Panc1 (cell line): ENCODE data around the gene IL6. TPM values are rescaled to one million over a fixed set of nuclear protein-coding genes. Genes with fewer than 3 reads are reported as not detected.

Experiments used
- ATAC-seq: fragments of 200-7000 bp; cut with Tn5 transposase; 2 replicates; pipeline ENCODE4 v1.9.1; 2020; ENCODE audit warnings: mild to moderate bottlenecking, moderate library complexity
- BruUV-seq: library from RNA; stranded (reverse); fragments of 400-500 nt; replicated peaks from 2 replicates; lab custom pipeline; 2021; lab: Mats Ljungman, UMichigan
- CTCF ChIA-PET: fragments of 300-600 bp; sonication (Branson Sonifier 250); formaldehyde crosslinking; loops from one replicate; lab custom pipeline; 2022; ENCODE audit warnings: antibody characterized with exemption; lab: Charles Lee
- POLR2A ChIA-PET: fragments of 300-600 bp; sonication (Branson Sonifier 250); formaldehyde crosslinking; loops from one replicate; lab custom pipeline; 2022; ENCODE audit warnings: antibody characterized with exemption; lab: Charles Lee
- DNase-seq: peaks from one replicate; pipeline ENCODE4 v3.0.0-alpha.2; 2010; ENCODE audit warnings: low read depth, low spot score
- H3K27ac ChIP-seq: 2 replicates; pipeline ENCODE4 v1.5.1; 2011; ENCODE audit warnings: mild to moderate bottlenecking, low read length, inconsistent platforms
- H3K27me3 ChIP-seq: fragments of 200-500 bp; sonication (Bioruptor generic); 2 replicates; pipeline ENCODE4 v1.6.0; 2014; ENCODE audit warnings: low read length, inconsistent platforms; ENCODE audit not compliant: control insufficient read depth, insufficient read depth
- H3K36me3 ChIP-seq: fragments of 200-500 bp; sonication (Bioruptor generic); 2 replicates; pipeline ENCODE4 v1.5.1; 2014; ENCODE audit warnings: inconsistent platforms, mild to moderate bottlenecking, low read length, moderate library complexity; ENCODE audit not compliant: control insufficient read depth, insufficient read depth
- H3K4me1 ChIP-seq: 2 replicates; pipeline ENCODE4 v1.5.1; 2011; ENCODE audit warnings: inconsistent platforms, mild to moderate bottlenecking, low read length, moderate library complexity; ENCODE audit not compliant: control insufficient read depth, insufficient read depth
- H3K4me3 ChIP-seq, 2 experiments: 2 replicates each; pipeline ENCODE4 v1.5.1; 2011 to 2012; ENCODE audit warnings: low read depth in 2 of 2, low read length in 2 of 2, mild to moderate bottlenecking in 2 of 2, inconsistent platforms in 1 of 2, moderate library complexity in 1 of 2
- H3K9me3 ChIP-seq: fragments of 200-500 bp; sonication (Bioruptor generic); 2 replicates; pipeline ENCODE4 v1.5.1; 2014; ENCODE audit warnings: low read depth, mild to moderate bottlenecking, inconsistent platforms, low read length, moderate library complexity; ENCODE audit not compliant: control insufficient read depth, insufficient read depth
- CTCF ChIP-seq: fragments of 450-650 bp; IDR thresholded peaks from 2 replicates; pipeline ENCODE4 v1.5.1; 2017; ENCODE audit warnings: mild to moderate bottlenecking
- POLR2AphosphoS5 ChIP-seq: IDR thresholded peaks from 2 replicates; pipeline ENCODE4 v1.6.1; 2012; ENCODE audit warnings: mild to moderate bottlenecking, low read depth, low read length, moderate library complexity
- REST ChIP-seq, 2 experiments: IDR thresholded peaks; 2 replicates each; pipeline ENCODE4 v1.6.1; 2011 to 2012; ENCODE audit warnings: low read depth in 2 of 2, control low read depth in 1 of 2, low read length in 1 of 2, mild to moderate bottlenecking in 1 of 2, moderate library complexity in 1 of 2; ENCODE audit not compliant: insufficient read depth in 1 of 2
- SIN3A ChIP-seq: IDR thresholded peaks from 2 replicates; pipeline ENCODE4 v1.6.1; 2012; ENCODE audit warnings: low read depth, mild to moderate bottlenecking, low read length, moderate library complexity, borderline replicate concordance; ENCODE audit not compliant: insufficient read depth
- TCF7L2 ChIP-seq: IDR thresholded peaks from 2 replicates; pipeline ENCODE4 v1.6.1; 2011; ENCODE audit warnings: mild to moderate bottlenecking, low read depth, low read length, inconsistent platforms
- in situ Hi-C: cut with HindIII; loops from 2 replicates; pipeline ENCODE4 v1.10.0; 2016; ENCODE audit warnings: low sequenced_read_pairs, low pct_unique_long_range_greater_than_20kb
- intact Hi-C: fragments of 100-400 bp; cut with micrococcal nuclease; formaldehyde crosslinking; loops from one replicate; pipeline ENCODE4 v1.10.0; 2022; ENCODE audit not compliant: unreplicated experiment
- total RNA-seq: library from RNA; stranded (reverse); gene quantifications from one replicate; pipeline ENCODE4 v1.2.1, GENCODE V29; 2021; ENCODE audit not compliant: unreplicated experiment

The IL6 gene
- total RNA-seq, 1 experiment from 2014 or later: not detected

DNA sequence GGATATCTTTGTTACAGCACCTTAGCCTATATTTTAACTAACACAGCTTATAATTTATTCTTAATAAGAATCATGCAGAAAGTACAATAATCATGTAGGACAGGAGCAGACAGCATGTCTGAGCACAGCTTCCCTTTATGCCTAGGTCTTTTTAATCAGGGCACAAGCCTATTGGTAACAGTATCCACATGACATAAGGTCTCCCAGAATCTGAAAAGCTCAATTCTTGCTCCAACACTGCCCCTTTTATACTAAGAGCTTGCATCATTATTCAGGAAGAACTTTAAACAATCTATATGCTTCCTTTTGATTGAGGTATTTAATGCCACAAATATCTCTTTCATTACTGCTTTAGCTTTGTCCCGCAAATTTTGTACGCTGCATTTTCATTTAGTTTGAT, 31.6 kb downstream of the IL6 start:
- H3K36me3 ChIP-seq: no peaks in the 10 kb centered on the region
- H3K27ac ChIP-seq: no peak overlapping the region
- peaks cover 4% of the 10 kb centered on the region; the same call in 1 of the 2 replicates for H3K9me3 ChIP-seq
- intact Hi-C loops: no loop called here
- H3K27me3 ChIP-seq: no peaks in the 10 kb centered on the region
- CTCF ChIA-PET: interaction anchor here (0.5 kb wide), 1 partner anchor 303 kb away, joined by 5 read pairs; no protein-coding TSS in a partner anchor
- no peak overlapping the region for H3K4me3 ChIP-seq
- TF ChIP-seq SIN3A: no peak
- TF ChIP-seq POLR2AphosphoS5: no peak
- no peak for TF ChIP-seq CTCF
- no peak for TF ChIP-seq REST (IDR thresholded peaks at IDR 0.05; ENCODE audit: insufficient read depth in 1 of 2, low read depth in 2 of 2, low read length in 1 of 2)
- TF ChIP-seq TCF7L2: no peak
- BruUV-seq: no TSS peak
- DNase-seq: no peak
- POLR2A ChIA-PET: no interaction called here
- in situ Hi-C loops: no loop called here
- ATAC-seq: no peak
- H3K4me1 ChIP-seq: no peaks in the 10 kb centered on the region

DNA sequence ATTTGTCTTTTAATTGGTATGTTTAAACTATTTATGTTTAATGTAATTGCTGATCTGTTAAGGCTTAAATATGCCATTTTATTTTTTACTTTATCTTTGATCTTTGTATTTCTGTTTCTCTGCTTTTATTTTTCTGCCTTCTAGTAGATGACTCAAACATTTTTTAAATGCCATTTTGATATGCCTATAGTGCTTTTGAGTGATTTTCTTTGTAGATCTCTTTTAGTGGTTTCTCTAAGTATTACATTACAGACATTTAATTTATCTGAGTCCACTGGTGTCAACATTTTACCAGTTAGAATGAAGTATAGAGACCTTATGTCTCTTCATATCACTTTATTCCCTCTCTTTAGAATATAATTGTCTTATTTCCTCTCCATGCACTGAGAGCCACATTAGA, 32.7 kb downstream of the IL6 start:
- Histone ChIP-seq H3K9me3 (peaks cover 4% of the 10 kb centered on the region; the same call in 1 of the 2 replicates), H3K4me3 (no peak overlapping the region), H3K27me3 (no peaks in the 10 kb centered on the region), H3K27ac (no peak overlapping the region), H3K36me3 (no peaks in the 10 kb centered on the region), H3K4me1 (no peaks in the 10 kb centered on the region)
- in situ Hi-C loops (no loop called here), intact Hi-C loops (no loop called here)
- TF ChIP-seq SIN3A (no peak), REST (IDR thresholded peaks at IDR 0.05; ENCODE audit: insufficient read depth in 1 of 2, low read depth in 2 of 2, low read length in 1 of 2) (no peak), POLR2AphosphoS5 (no peak), TCF7L2 (no peak), CTCF (no peak)
- BruUV-seq: no TSS peak
- no peak for ATAC-seq
- POLR2A ChIA-PET: no interaction called here
- CTCF ChIA-PET: no interaction called here
- DNase-seq: no peak
